LNCAP (cell line): ENCODE data around the gene ABHD17C.

Experiments
- TF ChIP-seq, protein P1 (sequence below): fragments of 450-650 bp; IDR thresholded peaks from 2 replicates; pipeline ENCODE4 v1.5.1; 2017; ENCODE audit warnings: mild to moderate bottlenecking

ABHD17C gene

DNA sequence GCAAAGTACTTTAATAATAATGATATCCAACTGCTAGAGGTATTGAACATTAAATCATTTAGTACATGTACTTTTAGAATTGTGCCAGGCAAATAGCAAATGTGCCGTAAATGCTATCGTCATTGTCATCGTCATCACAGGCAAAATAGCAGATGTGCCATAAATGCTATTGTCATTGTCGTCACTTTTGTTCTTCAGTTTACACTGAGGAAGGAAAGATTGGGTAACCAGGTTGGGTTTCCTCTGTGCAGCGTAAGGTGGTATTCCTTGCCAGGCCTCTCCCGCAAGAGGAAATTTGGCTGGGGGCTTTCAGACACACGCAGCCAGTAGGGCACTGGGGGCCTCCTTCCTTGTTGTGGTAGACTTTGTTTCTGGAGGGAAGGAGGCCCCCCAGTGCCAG is 26.4 kb downstream of the ABHD17C start:
- TF ChIP-seq, protein P1, sequence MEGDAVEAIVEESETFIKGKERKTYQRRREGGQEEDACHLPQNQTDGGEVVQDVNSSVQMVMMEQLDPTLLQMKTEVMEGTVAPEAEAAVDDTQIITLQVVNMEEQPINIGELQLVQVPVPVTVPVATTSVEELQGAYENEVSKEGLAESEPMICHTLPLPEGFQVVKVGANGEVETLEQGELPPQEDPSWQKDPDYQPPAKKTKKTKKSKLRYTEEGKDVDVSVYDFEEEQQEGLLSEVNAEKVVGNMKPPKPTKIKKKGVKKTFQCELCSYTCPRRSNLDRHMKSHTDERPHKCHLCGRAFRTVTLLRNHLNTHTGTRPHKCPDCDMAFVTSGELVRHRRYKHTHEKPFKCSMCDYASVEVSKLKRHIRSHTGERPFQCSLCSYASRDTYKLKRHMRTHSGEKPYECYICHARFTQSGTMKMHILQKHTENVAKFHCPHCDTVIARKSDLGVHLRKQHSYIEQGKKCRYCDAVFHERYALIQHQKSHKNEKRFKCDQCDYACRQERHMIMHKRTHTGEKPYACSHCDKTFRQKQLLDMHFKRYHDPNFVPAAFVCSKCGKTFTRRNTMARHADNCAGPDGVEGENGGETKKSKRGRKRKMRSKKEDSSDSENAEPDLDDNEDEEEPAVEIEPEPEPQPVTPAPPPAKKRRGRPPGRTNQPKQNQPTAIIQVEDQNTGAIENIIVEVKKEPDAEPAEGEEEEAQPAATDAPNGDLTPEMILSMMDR, result no peak

DNA sequence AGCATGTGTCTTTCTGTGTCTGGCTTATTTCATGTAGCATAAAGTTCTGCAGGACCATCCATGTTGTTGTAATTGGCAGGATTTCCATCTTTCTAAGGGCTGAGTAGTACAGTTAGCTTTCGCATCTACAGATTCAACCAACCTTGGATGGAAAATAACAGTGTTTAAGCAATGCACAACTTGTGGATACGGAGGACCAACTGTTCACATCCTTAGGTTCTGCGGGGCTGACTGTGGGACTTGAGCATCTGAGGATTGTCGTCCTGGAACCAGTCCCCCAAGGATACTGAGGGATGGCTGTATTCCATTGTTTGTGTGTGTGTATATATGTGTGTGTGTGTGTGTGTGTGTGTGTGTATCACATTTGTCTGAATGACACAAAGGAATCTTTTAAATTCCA is 27.7 kb downstream of the ABHD17C start:
- TF ChIP-seq, protein P1, result no peak

- TF ChIP-seq, protein P1, result no peak
Observed at GRCh38 chr15:80727196-80727595, 32.1 kb downstream of the ABHD17C start.

DNA sequence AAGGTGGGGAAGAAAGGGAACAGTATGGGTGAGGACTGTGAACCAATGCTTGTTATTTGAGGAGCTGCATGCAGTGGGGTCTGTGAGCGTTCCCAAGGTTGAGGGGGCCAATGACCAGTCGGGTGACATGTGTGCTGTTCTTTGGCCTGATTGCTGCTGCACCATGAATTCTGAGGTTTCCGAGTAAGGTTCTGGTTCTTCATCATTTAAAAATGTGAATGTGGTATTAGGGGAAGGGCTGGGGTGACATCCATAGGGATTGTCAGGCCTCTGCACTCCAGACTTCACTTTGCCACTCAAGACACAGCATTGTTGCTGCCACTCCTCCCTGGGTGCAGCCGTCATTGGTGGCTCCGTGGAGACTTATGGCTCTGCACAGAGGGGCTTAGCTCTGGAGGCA is 32.5 kb downstream of the ABHD17C start:
- TF ChIP-seq, protein P1, result no peak

DNA sequence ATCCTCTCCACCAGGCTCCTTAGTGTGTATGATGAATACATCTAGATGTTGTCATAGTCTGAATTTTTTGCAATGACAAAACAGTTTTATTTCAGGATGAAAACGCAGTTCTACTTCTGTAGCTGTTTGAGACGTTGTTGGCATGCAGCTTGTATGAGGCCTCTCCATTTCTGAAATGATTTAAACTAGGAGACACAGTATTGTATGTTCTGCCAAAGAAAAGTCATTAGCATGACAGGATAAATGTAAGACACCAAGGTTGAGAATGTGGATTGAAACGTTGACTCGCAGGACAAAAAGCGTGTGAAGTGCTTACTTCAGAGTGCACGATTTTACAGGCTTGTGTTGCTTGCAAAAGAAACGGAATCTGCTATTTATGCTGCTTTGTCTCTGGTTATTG is 35.3 kb downstream of the ABHD17C start:
- TF ChIP-seq, protein P1, result no peak

- TF ChIP-seq, protein P1, result no peak
Observed at GRCh38 chr15:80730926-80731325, 35.8 kb downstream of the ABHD17C start.

GRCh38 chr15:80732167-80732566 is 37.1 kb downstream of the ABHD17C start:
- TF ChIP-seq, protein P1, result no peak

DNA sequence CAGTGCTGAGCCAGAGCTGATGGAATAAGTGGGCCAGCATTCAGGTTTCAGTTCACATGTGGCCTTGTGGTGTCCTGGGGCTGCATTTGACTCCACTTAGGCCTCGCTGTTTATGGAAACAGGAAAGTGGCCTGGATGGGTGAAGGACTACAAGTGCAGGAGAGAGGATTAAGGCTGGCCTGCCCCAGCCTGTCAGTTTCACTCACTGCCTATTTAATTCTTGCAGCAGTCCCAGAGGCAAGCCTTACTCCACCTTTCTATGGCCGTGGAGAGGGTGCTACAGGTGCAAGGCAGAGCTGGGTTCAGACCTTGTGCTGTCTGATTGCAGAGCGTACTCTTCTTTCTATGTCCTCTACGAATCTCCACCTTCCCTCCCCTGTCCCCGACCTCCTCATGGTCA is 37.7 kb downstream of the ABHD17C start:
- TF ChIP-seq, protein P1, result no peak
